ENCODE results near the gene GPAT3.

Gene GPAT3

GRCh38 chr4:83589279-83589678 is 53.4 kb downstream of the GPAT3 start:
- DNase-seq (ENCODE audit: low read depth, low spot score), result no peak
- CTCF ChIA-PET, result interaction anchor here (1.0 kb wide), 1 partner anchor 55 kb away, joined by 3 read pairs; no protein-coding TSS in a partner anchor

DNA sequence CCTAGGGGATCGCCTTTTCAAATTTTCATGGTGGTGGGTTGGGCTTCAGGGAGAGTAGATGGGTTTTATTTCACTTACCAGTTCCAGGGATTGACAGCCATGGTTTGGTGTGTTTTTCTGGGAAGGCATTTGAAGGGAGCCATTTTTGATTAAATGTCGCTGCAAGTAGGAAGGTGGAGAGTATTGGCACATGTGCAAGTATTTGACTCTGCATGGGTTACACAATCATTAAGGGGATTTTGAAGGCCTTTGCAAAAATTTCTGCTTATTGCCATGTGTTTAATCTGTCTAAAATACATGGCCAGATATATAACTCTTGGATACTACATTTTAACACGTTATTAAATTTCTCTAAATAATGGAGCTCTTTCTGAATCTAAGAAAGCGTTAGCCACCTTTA is 55.1 kb downstream of the GPAT3 start:
- ChIA-PET POLR2A (no interaction called here), CTCF (no interaction called here)
- no peak overlapping the region for H3K4me3 ChIP-seq (ENCODE audit: low read depth, low read length)
- no peak for DNase-seq (ENCODE audit: low read depth, low spot score)
- TF ChIP-seq, protein P1, sequence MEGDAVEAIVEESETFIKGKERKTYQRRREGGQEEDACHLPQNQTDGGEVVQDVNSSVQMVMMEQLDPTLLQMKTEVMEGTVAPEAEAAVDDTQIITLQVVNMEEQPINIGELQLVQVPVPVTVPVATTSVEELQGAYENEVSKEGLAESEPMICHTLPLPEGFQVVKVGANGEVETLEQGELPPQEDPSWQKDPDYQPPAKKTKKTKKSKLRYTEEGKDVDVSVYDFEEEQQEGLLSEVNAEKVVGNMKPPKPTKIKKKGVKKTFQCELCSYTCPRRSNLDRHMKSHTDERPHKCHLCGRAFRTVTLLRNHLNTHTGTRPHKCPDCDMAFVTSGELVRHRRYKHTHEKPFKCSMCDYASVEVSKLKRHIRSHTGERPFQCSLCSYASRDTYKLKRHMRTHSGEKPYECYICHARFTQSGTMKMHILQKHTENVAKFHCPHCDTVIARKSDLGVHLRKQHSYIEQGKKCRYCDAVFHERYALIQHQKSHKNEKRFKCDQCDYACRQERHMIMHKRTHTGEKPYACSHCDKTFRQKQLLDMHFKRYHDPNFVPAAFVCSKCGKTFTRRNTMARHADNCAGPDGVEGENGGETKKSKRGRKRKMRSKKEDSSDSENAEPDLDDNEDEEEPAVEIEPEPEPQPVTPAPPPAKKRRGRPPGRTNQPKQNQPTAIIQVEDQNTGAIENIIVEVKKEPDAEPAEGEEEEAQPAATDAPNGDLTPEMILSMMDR (IDR thresholded peaks at IDR 0.05; ENCODE audit: insufficient read depth, low read length, missing control alignments), result no peak

More at GRCh38 chr4:83589279-83589678, 53.4 kb downstream of the GPAT3 start:
- POLR2A ChIA-PET, result no interaction called here
- H3K4me3 ChIP-seq (ENCODE audit: low read depth, low read length), result no peak overlapping the region
- TF ChIP-seq, protein P1 (IDR thresholded peaks at IDR 0.05; ENCODE audit: insufficient read depth, low read length, missing control alignments), result no peak

DNA sequence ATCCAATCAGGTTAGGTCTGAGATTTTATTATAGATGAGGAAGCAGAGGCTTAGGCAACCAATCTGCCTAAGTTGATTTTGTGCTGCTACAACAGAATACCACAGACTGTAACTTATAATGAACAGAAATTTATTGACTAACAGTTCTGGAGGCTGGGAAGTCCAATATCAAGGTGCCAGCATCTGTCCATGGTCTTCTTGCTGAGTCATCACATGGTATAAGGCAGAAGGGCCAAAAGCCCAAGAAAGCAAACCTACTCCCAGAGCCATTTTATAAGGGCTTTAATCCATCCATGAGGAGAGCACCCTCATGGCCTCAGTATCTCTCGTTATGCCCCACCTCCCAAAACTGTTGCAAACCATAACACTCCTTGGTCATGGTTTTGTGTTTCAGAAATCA is 55.8 kb downstream of the GPAT3 start:
- TF ChIP-seq, protein P1 (IDR thresholded peaks at IDR 0.05; ENCODE audit: insufficient read depth, low read length, missing control alignments), result no peak
- CTCF ChIA-PET, result no interaction called here

DNA sequence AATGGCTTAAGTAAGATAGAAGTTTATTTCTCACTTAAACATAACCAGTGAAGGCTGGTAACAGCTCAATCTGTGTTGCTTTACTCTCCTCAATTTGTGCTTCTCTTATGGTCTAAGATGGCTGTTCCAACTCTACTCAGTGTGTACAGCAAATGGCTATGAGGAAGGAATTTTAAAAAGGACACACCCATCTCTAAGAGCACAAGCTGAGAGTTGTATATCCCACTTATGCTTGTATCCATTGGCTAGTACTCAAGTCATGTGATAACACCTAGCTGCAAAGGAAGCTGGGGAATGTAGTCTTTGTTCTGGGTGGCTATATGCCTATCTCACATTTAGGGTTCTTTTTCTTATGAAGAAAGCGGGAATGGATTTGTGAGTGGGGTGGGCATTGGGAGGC is 63.3 kb downstream of the GPAT3 start:
- TF ChIP-seq, protein P1 (IDR thresholded peaks at IDR 0.05; ENCODE audit: insufficient read depth, low read length, missing control alignments), result no peak
- H3K4me3 ChIP-seq (ENCODE audit: low read depth, low read length), result no peak overlapping the region
- ChIA-PET CTCF (interaction anchor here (1.0 to 1.6 kb wide), 2 partner anchors 45 to 46 kb away, joined by 3 to 4 read pairs; no protein-coding TSS in a partner anchor), POLR2A (no interaction called here)
- DNase-seq (ENCODE audit: low read depth, low spot score), result no peak

More for the DNA sequence above, 55.8 kb downstream of the GPAT3 start:
- no peak overlapping the region for H3K4me3 ChIP-seq (ENCODE audit: low read depth, low read length)
- DNase-seq (ENCODE audit: low read depth, low spot score), result no peak
- POLR2A ChIA-PET, result no interaction called here

DNA sequence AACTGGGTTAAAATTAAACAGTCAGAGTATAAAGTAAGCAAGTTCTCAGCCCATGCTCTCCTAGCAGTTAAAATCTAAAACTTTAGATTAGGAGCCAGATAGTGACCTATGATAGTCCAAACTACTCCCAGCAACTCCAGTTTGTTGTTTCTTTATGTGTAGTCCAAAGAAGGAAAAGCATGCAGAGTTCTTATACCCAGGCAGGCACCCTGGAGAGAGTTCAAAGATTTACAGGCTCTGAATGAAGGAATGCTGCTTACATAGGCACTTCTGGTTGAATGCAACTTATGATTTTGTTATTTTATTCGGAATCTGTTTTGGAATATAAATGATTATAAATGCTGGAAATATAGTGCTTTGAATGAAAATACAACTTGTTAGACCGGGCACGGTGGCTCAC is 67.2 kb downstream of the GPAT3 start:
- CTCF ChIA-PET, result no interaction called here
- H3K4me3 ChIP-seq (ENCODE audit: low read depth, low read length), result no peak overlapping the region
- TF ChIP-seq, protein P1 (IDR thresholded peaks at IDR 0.05; ENCODE audit: insufficient read depth, low read length, missing control alignments), result no peak
- POLR2A ChIA-PET, result no interaction called here
- DNase-seq (ENCODE audit: low read depth, low spot score), result peak; percentile 24

GRCh38 chr4:83604321-83604720 is 68.4 kb downstream of the GPAT3 start:
- DNase-seq (ENCODE audit: low read depth, low spot score), result no peak
- POLR2A ChIA-PET, result no interaction called here
- TF ChIP-seq, protein P1 (IDR thresholded peaks at IDR 0.05; ENCODE audit: insufficient read depth, low read length, missing control alignments), result no peak
- no peak overlapping the region for H3K4me3 ChIP-seq (ENCODE audit: low read depth, low read length)
- CTCF ChIA-PET, result interaction anchor here (1.0 kb wide), 1 partner anchor 36 kb away, joined by 3 read pairs; no protein-coding TSS in a partner anchor
